HG02884 (cell line): Measurements from ENCODE around the gene GLDN.
"Not testable (repeated sequence)": the region's sequence is repeated elsewhere in the genome, so short reads cannot be mapped to it uniquely, and the experiment has no call there.

Experiments used
- ATAC-seq: cut with Tn5 transposase; IDR thresholded peaks from one replicate; pipeline ENCODE4 v1.9.1; 2021; ENCODE audit warnings: mild to moderate bottlenecking, moderate library complexity; ENCODE audit not compliant: unreplicated experiment

Gene GLDN

DNA sequence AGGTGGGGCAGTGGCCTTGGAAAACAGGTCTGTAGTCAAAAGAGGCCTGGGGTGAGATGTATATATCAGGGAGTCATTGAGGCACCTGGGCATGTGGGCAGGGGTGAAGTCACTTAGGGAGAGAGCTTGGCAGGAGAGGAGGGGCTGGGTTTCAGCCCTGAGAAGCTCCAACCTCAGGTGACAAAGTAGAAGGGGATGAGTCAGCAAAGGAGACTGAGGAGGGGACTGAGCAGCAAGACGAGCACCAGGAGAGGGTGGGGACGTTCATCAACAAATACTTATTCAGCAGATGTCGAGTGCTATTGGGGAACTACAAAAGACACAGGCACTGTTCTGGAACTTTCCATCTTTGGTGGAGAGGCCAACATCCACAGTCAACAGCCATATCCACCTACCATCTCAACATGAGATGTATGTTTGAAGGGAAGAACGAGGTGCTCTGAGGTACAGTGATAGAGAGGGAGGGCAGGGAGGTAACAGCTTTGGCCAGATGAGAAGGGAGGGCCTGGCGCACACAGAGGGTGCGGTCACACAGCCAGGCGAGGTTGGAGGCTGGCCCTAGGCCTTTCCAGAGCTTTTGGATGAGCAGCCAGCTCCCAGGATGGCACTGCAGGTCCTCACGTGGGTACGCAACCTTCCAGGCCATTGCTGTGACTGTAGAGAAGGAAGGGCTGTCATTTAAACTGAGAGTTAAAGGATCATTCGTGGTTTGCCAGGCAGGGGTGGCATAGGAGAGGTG lies 45.7 kb downstream of the GLDN start:
- ATAC-seq = no peak

DNA sequence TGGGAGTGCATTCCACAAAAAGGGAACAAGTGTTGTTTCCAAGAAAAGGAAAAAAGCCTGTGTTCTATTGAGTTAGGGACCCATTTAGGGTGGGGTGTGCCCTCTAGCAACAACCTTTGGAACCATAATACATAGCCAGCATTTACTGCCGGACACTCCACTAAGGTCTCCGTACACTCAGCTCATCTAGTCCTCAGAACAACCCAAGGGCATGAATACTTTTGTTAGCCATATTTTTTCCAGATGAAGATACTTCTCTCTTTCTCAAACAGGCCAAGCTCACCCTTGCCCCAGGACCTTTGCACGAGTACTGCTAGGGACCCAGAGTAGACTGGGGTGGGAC lies 46.2 kb downstream of the GLDN start:
- ATAC-seq = no peak

DNA sequence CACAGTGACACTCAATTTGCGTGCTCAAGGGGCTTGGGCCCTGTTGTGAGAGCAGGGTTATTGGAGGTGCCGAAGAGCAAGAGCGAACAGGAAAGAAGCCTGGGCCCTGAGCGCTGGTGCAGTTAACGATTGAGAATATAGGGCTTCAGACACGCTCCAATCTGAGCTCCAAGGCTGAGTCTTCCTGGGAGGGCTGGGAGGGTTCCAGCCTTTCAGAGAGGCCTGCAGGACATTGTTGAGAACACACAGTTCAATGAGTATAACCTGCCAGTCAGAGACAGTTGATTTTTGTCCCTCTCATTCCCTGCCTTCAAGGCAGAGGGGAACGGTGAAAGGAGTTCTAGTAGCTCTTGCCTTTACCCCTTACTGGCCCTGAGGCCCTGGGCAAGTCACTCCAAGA lies 47.3 kb downstream of the GLDN start:
- no peak for ATAC-seq

DNA sequence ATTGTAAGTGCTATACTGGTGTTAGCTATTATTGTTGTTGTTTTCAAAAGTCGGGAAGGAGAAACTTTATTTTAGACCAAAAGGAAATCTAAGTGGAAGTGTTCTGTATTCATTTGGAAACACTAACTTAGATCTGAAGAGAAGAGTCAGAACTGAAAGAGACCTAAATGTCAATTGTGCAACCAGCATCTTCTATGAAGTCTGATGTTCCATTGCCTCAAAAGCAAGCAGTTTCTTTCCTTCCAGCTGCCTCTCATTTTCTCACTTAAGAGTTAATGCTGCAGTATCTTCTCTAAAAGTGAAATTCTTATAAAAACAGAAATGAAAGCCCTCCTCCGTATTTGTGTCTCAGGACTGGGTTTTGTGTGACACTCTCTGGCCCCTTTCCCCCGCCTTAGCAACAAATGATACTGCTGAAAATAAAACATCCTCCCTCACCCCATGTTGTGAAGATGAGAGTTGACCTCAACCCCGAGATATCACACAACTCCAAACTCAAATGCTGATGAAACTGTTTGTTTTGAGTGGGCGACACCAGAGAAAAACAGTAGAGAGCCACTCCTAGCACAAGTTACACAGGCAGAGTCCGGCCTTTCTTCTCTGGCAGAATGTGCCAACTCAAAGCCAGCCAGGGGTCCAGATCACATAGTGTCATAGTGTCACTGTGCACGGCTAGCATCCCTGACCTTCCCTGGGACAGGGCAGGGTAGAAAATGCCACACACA lies 48.9 kb downstream of the GLDN start:
- ATAC-seq = no peak

DNA sequence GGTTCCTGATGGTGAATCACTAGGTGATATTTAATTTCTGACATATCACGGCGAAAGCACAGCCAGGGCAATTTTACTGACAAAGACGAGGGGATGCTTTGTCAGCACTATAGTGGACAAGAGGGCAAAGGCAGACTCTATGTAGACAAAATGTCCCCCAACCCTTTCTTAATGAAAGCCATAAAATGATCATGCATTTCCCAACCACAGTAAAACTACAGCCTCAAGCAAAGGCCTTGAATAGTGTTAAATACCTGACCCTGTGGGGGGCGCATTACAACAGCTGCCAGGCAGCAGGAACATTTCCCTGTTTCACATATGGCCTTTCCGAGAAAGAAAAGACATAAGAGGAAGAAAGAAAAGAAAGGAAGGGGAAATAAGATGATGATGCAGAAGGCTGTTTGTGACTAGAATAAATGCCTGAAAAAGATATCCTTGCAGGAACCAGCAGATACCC lies 49.5 kb downstream of the GLDN start:
- no peak for ATAC-seq

DNA sequence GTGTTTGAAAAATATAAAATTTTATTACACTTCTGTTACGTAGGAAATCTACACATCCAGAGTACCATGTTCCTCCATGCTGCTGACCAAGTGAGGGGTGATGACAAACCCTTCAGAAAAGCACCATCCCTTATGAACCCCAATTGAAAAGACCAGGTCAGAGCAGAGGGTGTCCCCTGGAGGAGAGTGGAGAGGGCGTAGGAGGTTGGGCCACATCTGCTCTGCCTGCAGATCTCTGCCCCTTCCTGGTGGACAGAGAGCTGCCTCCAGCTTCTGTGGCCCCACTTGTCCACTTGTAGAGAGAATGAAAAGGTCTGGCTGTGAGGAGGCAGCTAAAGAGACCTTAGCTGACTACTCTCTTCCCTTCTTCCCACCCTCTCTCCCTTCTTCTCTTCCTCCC lies 55.5 kb downstream of the GLDN start:
- no peak for ATAC-seq

DNA sequence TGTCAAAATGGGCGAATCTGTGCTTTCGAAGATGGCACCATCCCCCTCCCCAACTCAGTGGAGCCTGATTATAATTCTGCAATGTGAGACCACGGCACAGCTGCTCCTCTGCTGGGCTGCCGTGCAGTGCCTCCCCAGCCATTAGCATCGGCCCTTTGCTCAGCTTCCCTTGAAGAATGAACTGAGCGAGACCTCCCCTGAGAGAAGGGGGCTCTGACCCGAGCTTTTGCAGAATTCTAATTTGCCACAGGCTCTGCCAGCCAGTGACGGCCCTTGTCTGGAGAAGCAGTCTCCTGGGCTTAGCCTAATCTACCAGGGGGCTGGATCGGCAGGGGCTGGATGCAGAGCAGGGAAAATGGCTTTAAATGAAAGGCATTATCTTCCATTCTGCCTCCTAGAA lies 57.2 kb downstream of the GLDN start:
- ATAC-seq = no peak

DNA sequence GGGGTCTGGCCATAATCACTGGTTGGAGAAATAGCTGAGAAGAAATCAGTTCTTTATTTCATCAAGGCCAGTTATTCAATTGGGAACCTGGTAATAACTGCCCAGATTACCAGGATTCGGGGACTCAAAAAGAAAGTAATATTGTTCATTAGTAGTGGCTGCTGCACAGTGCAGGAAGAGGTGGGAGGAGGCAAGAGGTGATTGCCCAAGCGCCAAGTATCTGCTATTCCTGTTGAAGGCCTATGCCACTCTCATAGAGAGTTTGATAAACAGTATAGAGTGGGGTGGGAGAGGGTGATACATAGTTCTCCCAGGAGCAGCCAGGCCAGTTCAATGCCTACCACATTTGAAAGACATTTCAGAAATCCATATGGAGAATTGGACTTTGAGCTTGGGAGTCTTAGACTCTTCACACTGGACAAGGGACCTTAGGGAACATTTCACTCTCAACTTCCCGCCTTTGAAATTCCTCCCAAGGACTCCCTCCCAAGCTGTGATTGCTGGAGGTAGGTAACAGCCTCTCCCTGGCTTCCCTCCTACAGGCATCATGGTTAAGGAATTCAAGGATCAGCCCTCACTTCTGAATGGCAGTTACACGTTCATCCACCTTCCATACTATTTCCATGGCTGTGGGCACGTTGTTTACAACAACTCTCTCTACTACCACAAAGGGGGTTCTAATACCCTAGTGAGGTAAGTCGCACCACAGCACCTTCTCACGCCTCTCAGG lies 59.8 kb downstream of the GLDN start:
- no peak for ATAC-seq

DNA sequence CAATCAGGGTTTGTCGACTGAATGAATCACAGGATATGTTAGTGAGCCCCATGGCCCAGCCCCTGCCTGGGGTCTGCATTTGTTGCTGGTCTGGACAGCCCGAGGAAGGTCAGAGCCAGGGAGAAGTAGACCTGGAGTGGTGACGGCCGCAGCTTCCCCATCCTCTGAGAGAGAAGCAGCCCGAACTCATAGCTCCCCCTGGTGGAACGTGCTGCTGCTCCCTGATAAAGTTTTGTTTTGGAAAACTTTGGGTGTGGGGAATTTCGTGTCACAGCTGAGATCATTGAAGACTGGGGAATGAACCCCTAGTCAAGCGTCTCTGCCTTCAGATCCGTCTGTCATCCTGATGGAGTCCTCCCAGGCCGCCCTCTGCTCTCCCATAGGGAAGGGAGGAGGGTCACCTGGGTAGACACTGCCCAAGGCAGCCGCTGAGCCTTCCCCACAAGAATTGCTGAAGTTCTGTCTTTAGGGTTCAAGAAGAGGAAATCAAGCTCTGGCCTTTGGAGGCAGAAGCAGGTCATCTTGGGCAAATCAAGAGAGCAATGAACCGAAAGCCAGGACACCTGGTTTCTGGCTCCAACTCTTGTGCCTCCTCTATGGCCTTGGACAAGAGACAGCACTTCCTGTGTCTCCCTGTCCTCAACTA lies 60.5 kb downstream of the GLDN start:
- no peak for ATAC-seq

DNA sequence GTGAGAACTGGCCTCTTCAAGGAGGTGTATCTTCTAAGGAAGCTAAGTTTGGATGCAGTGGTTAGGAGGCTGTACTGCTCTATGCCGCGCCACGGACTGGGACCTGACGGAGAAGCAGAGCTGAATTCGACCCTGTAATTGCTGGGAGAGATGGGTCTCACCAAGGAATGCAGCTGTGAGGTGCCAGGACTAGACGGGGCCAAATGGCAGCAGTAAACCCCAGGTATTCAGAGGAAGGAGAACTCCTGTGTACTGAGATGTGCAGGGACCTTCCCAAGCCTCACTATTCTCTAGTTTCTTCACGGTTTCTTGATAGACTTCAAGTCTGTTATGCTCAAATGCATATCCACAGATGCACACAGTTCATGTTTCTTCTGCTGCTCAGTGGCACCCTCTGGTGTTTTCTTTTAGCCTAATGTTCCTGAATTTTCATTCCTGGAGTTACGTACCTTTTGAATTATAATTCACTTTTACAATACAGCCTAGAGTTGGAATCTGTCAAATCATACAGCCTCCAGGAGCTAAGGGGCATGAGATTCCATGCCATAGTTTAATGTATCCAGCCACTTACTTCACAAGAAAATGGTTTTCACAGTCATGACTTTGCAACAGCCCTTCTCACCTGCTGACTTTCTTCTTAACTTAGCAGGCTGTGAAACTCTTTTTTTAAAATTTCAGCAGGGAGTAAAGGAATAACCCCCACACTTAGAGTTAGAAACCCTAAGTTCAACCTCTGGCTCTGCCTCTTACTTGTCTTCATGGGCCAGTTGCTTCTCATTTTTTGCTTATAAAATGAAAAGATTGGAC lies 61.8 kb downstream of the GLDN start:
- ATAC-seq = no peak

DNA sequence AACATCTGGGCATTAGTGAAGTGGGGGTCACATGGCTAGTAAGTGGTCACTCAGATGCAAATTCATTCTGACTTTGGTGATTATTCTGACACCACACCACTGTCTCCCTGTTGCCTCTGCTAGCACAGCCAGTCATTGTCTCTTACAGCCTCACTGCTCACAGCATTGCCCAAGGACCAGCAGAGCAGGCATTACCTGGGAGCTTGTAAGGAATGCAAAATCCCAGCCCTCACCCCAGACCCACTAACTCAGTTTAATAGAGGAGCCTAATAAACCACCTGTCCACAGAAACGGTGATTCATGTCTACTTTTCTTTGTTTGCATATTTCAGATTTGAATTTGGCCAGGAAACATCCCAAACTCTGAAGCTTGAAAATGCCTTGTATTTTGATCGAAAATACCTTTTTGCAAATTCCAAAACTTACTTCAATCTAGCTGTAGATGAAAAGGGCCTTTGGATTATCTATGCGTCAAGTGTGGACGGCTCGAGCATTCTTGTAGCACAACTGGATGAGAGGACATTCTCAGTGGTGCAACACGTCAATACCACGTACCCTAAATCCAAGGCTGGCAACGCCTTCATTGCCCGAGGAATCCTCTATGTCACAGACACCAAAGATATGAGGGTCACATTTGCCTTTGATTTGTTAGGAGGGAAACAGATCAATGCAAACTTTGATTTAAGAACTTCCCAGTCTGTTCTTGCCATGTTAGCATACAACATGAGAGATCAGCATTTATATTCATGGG lies 62.7 kb downstream of the GLDN start:
- ATAC-seq = no peak

DNA sequence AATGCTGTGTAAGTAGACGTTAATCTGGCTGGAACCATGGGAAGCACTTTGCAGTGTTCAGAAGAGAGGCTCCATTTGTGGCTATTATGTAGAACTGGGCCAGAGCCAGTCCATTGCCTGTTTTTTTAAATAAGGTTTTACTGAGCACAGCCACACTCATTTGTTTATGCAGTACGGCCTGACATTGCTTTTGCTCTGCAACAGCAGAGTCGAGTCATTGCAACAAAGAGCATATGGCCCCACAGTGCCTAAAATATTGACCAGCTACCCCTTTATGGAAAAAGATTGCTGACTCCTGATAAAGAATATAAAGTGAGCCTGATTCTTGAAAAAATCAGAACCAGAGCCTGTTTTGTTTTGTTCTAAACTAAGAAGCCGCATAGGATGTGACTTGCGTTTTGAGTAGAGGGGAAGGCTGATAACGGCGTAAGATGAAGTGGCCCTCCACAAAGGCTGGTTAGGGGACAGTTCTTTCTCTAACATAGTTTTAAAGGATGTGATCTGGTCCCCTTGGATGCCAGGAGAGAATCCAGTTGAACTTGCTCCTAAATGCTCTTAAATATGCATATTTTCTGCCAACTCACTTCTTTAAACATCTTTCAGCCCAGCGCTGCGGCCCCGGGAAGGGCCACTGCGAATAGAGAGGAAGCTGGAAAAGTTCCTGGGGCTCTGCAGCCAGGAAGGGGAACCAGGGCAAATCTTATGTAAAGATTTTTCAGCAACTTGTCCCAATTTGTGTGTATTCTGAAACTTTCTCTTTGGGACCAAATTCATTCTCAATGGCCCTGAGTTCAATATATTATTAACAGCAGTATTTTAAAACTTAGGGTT lies 64.5 kb downstream of the GLDN start:
- ATAC-seq = no peak

DNA sequence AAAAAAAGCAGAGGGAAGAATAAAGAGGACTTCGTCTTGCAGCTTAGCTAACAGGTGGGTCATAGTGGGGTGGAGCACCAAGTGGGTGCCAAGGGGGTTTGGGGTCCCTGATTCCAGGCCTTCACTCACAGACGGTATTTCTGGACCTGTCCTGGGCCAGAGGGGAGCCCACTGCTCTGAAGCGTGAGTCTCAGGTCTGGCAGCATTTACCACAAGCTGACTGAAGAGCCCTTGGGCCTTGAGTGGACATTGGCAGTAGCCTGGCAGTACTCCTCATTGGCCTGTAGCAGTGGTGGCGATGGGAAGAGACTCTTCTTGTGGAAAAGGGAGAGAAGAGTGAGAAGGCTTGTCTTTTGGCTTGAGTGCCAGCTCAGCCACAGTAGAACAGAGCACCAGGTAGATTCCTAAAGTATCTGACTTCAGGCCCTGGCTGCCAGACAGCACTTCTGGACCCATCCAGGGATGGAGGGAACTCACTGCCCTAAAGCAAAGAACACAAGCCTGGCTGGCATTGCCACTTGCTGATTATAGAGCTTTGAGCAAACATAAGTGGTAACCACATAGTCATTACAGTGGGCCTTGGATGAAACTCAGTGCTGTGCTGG lies 72.9 kb downstream of the GLDN start:
- no peak for ATAC-seq

DNA sequence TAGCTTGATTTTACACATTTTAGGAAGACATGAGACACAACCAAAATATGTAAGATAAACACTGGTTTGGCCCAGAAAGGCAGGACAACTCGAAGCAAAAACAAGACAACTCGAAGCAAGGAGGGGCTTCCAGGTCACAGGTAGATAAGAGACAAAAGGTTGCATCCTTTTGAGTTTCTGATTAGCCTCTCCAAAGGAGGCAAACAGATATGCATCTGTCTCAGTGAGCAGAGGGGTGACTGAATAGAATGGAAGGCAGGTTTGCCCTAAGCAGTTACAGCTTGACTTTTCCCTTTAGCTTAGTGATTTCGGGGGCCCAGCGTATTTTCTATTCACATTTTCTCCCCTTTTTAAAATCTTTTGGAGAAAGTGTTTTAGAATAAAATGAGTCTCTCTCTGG lies 74.7 kb downstream of the GLDN start:
- ATAC-seq = no peak

DNA sequence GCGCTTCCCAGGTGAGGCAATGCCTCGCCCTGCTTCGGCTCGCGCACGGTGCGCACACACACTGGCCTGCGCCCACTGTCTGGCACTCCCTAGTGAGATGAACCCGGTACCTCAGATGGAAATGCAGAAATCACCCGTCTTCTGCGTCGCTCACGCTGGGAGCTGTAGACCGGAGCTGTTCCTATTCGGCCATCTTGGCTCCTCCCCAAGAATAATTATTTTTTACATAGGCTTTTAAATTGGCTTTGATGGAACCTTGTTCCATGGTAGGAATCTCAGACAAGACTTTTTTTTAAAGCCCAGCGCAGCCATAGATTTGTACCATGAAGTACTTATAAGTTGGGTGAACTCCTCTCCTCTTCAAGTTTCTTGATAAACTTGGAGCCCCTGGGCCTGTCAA lies 81.6 kb downstream of the GLDN start:
- not testable (repeated sequence) for ATAC-seq

DNA sequence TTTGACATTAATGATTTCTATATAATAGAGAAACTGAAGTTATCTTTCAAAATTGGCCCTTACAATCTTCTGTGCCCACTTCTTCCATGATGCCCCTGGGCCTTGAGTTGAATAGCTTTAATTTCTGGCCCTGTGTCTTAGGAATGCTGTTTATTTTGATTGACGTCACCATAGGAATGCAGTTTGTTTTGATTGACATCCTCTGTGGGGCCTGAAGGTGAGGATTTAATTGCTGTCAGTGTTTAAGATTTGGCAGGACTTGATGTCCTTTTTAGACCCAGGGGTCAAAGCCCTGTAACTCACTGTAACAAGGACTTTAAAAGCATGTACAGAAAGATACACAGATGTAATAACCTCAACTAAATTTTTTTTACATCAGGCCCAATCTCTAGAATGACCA lies 83.3 kb downstream of the GLDN start:
- ATAC-seq = no peak

DNA sequence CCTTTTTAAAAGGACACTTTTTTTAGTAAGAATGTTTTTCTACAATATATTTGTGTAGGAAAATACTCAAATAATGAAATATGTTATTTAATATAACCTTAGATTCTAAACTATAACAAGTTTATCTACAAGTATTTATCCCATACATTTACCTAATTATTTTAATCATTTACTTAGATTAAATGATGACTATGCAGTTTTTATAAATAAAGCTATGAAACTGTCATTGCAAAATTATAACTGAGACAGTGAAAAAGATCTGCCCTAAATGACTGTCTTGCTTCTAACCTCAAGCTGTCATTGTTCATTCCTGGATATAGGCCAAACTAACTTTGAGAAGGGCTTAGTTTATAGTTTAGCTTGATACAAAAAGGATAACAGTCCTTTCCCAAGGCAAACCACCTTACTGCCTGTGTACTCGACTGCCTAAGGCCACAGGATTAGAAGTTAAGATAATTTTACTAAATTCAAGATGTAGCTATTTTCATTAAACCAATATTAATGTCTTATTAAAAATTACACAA lies 84.1 kb downstream of the GLDN start:
- ATAC-seq = no peak

DNA sequence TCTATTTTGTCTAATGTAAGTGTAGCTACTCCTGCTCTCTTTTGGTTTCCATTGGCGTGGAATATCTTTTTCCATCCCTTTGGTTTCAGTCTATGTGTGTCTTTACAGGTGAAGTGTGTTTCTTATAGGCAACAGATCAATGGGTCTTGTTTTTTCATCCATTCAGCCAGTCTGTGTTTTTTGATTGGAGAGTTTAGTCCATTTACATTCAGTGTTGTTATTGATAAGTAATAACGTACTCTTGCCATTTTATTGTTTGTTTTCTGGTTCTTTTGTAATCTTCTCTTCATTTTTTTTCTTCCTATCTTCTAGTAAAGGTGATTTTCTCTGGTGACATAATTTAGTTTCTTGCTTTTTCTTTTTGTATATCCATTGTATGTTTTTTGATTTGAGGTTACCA lies 97.1 kb downstream of the GLDN start:
- ATAC-seq = no peak
